Measurements from ENCODE around the gene COA3.

- no peak for TF ChIP-seq CTCF (IDR thresholded peaks at IDR 0.05; ENCODE audit: insufficient read depth, low read length)
- no peak for TF ChIP-seq REST (IDR thresholded peaks at IDR 0.05; ENCODE audit: insufficient replicate concordance, low read depth)
Measured at GRCh38 chr17:42754782-42755181, 43.7 kb downstream of the COA3 start.
